Lower lobe of right lung (tissue), 2 donors: ENCODE measurements around the gene ZNF546. TPM values are rescaled to one million over a fixed set of nuclear protein-coding genes. Genes with fewer than 3 reads are reported as not detected.
A peak's percentile ranks its signal among the peaks of the same experiment; 100 is the strongest.

Experiments
- ATAC-seq, 2 donors: fragments of 200-7000 bp; cut with Tn5 transposase; one replicate each; pipeline ENCODE4 v1.9.1; 2020 to 2022; ENCODE audit warnings: mild to moderate bottlenecking in 2 of 2, moderate library complexity in 2 of 2
- DNase-seq: peaks from one replicate; pipeline ENCODE4 v3.0.0-alpha.2; 2020
- H3K27ac ChIP-seq: fragments of 200-600 bp; one replicate; pipeline ENCODE4 v1.8.0; 2022
- H3K27me3 ChIP-seq: fragments of 200-600 bp; one replicate; pipeline ENCODE4 v1.8.0; 2022; ENCODE audit warnings: low read depth
- H3K36me3 ChIP-seq: fragments of 200-600 bp; one replicate; pipeline ENCODE4 v1.8.0; 2022; ENCODE audit warnings: mild to moderate bottlenecking
- H3K4me1 ChIP-seq: fragments of 200-600 bp; one replicate; pipeline ENCODE4 v1.8.0; 2022
- H3K4me3 ChIP-seq: fragments of 200-600 bp; one replicate; pipeline ENCODE4 v1.8.0; 2022; ENCODE audit warnings: mild to moderate bottlenecking
- H3K9me3 ChIP-seq: fragments of 200-600 bp; one replicate; pipeline ENCODE4 v1.8.0; 2022
- intact Hi-C: fragments of 100-400 bp; cut with DNase I; formaldehyde crosslinking; loops from one replicate; pipeline ENCODE4 v1.11.0; 2022
- total RNA-seq: library from RNA; stranded (reverse); fragmentation: NEBNext Ultra II Directional; extraction: Animal tissue kit (Norgen Biotek cat#: 25700); gene quantifications from one replicate; pipeline ENCODE4 v1.2.1, GENCODE V29; 2021
- TF ChIP-seq, protein P1 (sequence below): fragments of 200-600 bp; IDR thresholded peaks from one replicate; pipeline ENCODE4 v1.8.0; 2022; ENCODE audit warnings: antibody characterized with exemption, mild to moderate bottlenecking
- donor health status: DM: no; HTN: yes; CAD: no; lungs with severe emphysema.

ZNF546 gene
- total RNA-seq, 1 donor from 2014 or later, result 7.4 TPM

DNA sequence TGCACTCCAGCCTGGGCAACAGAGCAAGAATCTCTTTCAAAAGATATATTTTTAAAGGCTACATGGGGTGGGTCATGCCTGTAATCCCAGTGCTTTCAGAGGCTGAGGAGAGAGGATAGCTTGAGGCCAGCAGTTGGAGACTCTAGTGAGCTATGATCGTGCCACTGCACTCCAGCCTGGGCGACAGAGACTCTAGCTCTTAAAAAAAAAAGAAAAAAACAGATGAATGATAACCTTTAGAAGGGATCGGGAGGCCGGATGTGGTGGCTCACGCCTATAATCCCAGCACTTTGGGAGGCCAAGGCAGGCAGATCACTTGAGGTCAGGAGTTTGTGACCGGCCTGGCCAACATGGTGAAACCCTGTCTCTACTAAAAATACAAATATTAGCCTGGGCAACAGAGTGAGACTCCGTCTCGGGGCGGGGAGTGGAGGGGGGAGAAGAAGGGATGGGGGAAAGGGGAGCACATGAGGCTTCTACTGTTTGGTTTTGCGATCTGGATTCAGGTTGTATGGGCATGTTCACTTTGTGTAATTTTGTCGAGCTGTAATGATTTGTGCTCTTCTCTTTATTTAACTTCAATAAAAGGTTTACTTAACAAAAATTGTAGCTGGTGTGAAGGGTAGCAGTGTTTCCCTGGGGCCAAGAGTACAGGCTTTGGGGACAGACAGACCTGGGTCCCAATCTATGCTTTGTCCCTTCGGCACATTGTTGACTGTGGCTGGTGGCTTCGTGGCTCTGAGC is 27.0 kb upstream of the ZNF546 start:
- intact Hi-C loops, result no loop called here

DNA sequence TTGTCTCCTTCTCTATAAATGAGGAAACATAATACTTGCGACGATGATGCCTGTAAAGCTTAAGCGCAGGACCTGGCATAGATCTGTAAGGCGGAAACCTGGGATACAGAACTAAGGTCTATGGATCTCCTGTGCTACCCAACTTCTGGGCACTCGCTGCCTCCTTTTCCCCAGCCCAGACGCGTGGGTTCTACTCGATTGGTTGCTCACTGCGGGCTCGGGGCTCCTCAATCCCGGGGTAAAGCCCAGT is 26.5 kb upstream of the ZNF546 start:
- no peak for DNase-seq
- Histone ChIP-seq H3K27me3 (no peaks in the 10 kb centered on the region), H3K4me1 (peaks cover 21% of the 10 kb centered on the region), H3K27ac (peak overlapping the region; percentile 89), H3K4me3 (peak overlapping the region; percentile 83), H3K9me3 (no peaks in the 10 kb centered on the region), H3K36me3 (peaks cover 34% of the 10 kb centered on the region)
- intact Hi-C loops, result no loop called here
- no peak for ATAC-seq
- TF ChIP-seq, protein P1, sequence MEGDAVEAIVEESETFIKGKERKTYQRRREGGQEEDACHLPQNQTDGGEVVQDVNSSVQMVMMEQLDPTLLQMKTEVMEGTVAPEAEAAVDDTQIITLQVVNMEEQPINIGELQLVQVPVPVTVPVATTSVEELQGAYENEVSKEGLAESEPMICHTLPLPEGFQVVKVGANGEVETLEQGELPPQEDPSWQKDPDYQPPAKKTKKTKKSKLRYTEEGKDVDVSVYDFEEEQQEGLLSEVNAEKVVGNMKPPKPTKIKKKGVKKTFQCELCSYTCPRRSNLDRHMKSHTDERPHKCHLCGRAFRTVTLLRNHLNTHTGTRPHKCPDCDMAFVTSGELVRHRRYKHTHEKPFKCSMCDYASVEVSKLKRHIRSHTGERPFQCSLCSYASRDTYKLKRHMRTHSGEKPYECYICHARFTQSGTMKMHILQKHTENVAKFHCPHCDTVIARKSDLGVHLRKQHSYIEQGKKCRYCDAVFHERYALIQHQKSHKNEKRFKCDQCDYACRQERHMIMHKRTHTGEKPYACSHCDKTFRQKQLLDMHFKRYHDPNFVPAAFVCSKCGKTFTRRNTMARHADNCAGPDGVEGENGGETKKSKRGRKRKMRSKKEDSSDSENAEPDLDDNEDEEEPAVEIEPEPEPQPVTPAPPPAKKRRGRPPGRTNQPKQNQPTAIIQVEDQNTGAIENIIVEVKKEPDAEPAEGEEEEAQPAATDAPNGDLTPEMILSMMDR, result no peak

More for the DNA sequence above, 27.0 kb upstream of the ZNF546 start:
- no peak for ATAC-seq
- Histone ChIP-seq H3K27me3 (no peaks in the 10 kb centered on the region), H3K4me1 (peaks cover 21% of the 10 kb centered on the region), H3K9me3 (no peaks in the 10 kb centered on the region), H3K27ac (peak overlapping the region; percentile 89), H3K36me3 (peaks cover 29% of the 10 kb centered on the region), H3K4me3 (peak overlapping the region; percentile 83)
- TF ChIP-seq, protein P1, result no peak
- no peak for DNase-seq

DNA sequence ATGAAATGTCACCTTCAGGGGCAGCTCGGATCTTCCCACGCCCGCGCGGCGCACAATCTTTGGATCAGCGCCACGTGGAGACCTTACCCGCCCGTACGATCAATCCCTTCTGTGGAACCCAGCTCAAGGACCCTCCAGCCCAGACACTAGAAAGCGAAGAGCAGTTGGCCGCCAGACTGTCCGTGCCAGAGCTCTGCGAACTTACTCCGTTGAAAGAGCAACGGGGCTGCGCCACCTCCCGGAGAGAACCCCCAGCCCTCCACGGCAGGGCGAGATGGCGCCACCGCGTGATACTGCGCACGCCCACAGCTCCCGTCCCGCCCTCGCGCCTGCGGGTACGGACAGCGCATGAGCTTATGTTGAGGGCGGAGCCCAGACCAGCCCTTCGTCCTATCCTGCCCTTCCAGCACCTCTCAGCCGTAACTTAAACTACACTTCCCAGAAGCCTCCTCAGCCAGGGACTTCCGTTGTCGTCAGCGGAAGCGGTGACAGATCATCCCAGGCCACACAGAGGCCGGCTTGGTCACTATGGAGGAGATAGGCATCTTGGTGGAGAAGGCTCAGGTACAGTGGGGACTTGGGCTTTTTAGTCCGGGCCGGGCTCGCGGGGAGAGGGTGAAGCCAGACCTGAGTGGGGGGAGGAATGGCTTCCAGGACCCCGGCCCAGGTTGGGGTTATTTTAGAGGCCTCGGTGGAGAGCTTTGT is 26.0 kb upstream of the ZNF546 start, which contains the start of gene PSMC4:
PSMC4 (plus strand) TSS at position 491 of the 705 bp plus-strand sequence; CDS start at position 529, 38 bp downstream.
- intact Hi-C loops, result no loop called here
- Histone ChIP-seq H3K4me3 (peak within 1 kb of the TSS; percentile 83), H3K27me3 (no peaks in the 10 kb centered on the region), H3K9me3 (no peaks in the 10 kb centered on the region), H3K36me3 (peaks cover 38% of the 10 kb centered on the region), H3K4me1 (peaks cover 21% of the 10 kb centered on the region), H3K27ac (peak within 1 kb of the TSS; percentile 89)
- TF ChIP-seq, protein P1, result peak; percentile 87
- ATAC-seq (peak; percentile 99 to 100), DNase-seq (peak; percentile 99)

DNA sequence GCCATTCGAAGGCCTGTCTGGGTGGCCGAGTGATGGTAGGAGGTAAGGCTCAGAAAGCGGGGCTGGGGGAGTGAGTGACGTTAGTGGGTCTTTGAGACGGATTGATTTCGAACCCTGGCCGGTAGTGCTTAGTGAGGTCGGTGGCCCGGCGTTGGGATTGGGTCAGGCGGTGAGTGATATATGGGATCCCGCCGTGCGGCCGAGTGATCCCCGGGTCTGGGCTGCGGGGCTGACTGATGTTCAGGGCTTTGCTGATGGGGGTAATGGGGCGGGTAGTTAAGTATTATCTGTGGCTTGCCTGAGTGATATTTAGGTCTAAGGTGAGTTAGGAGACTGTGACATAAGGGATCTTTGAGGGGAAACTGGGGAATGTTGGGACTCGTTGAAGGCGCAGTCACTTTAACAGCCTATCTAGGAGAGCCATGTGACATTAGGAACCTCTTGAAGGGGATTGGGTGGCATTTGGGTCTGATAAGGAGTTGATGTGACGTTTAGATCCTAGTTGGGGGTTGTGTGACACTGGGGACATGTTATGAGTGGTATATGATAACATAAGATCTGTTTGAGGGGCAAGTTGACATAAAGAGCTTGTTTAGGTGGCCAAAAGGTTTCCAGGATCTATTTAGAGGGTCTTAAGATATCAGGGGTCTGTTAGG is 25.4 kb upstream of the ZNF546 start:
- intact Hi-C loops, result no loop called here
- TF ChIP-seq, protein P1, result no peak
- H3K4me3 ChIP-seq, result peak overlapping the region; percentile 83
- DNase-seq (no peak), ATAC-seq (peak; percentile 0 to 1)
- peaks cover 44% of the 10 kb centered on the region for H3K36me3 ChIP-seq
- no peaks in the 10 kb centered on the region for H3K9me3 ChIP-seq
- peak overlapping the region; percentile 89 for H3K27ac ChIP-seq
- H3K4me1 ChIP-seq, result peaks cover 21% of the 10 kb centered on the region
- H3K27me3 ChIP-seq, result no peaks in the 10 kb centered on the region

DNA sequence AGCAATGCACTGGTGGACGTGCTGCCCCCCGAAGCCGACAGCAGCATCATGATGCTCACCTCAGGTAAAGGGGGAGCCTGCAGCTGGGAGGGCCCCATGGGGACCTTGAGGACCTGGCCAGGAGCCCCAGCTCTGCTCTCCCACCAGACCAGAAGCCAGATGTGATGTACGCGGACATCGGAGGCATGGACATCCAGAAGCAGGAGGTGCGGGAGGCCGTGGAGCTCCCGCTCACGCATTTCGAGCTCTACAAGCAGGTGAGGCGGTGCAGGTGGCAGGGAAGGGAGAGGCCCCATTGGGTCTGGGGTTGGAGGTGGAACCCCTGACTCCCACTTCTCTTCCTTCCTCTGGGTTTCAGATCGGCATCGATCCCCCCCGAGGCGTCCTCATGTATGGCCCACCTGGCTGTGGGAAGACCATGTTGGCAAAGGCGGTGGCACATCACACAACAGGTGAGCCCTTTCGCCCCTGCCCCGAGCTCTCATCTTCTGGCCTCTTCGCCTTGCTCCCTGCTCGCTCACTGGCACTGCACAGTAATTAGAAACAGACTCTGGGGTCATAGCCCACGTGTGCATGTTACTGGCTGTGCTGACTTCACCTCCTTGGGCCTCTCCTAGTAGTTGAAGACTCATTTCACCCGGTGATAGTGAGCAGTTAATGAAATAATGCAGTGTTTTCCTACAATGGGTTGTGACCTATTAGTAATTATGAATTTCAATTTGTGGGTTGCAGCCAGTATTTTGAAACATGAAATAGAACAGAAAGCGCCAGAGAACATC is 22.3 kb upstream of the ZNF546 start:
- peaks cover 75% of the 10 kb centered on the region for H3K36me3 ChIP-seq
- H3K9me3 ChIP-seq, result no peaks in the 10 kb centered on the region
- ATAC-seq (no peak), DNase-seq (no peak)
- H3K27me3 ChIP-seq, result no peaks in the 10 kb centered on the region
- TF ChIP-seq, protein P1, result no peak
- H3K27ac ChIP-seq, result no peak overlapping the region
- no peak overlapping the region for H3K4me3 ChIP-seq
- intact Hi-C loops, result no loop called here
- H3K4me1 ChIP-seq, result peaks cover 21% of the 10 kb centered on the region
